HEK293 (cell line): ENCODE measurements around the gene TPRG1.

Source experiments
- BCL6B ChIP-seq: fragments of 450-650 bp; formaldehyde crosslinking; IDR thresholded peaks from 2 replicates; pipeline ENCODE4 v1.5.1; 2017; ENCODE audit warnings: missing biosample characterization, missing genetic modification characterization
- KLF8 ChIP-seq: fragments of 450-650 bp; formaldehyde crosslinking; IDR thresholded peaks from 2 replicates; pipeline ENCODE4 v1.5.1; 2016; ENCODE audit warnings: missing biosample characterization, missing genetic modification characterization
- ZBTB26 ChIP-seq: fragments of 450-650 bp; formaldehyde crosslinking; optimal IDR thresholded peaks from 2 replicates; pipeline ENCODE3; 2016; ENCODE audit warnings: missing biosample characterization, mild to moderate bottlenecking, missing genetic modification characterization
- ZNF221 ChIP-seq: fragments of 450-650 bp; formaldehyde crosslinking; IDR thresholded peaks from 2 replicates; pipeline ENCODE4 v1.5.1; 2017; ENCODE audit warnings: missing biosample characterization, missing genetic modification characterization, borderline replicate concordance
- ZNF548 ChIP-seq: fragments of 450-650 bp; formaldehyde crosslinking; IDR thresholded peaks from 2 replicates; pipeline ENCODE4 v1.5.1; 2016; ENCODE audit warnings: missing biosample characterization, missing genetic modification characterization
- ZNF660 ChIP-seq: fragments of 450-650 bp; IDR thresholded peaks from 2 replicates; pipeline ENCODE4 v1.5.1; 2018; ENCODE audit warnings: missing biosample characterization, mild to moderate bottlenecking, missing genetic modification characterization
- ZSCAN30 ChIP-seq: fragments of 450-650 bp; IDR thresholded peaks from 2 replicates; pipeline ENCODE4 v1.5.1; 2018; ENCODE audit warnings: missing biosample characterization, mild to moderate bottlenecking, missing genetic modification characterization, moderate library complexity
- TF ChIP-seq, protein P1 (sequence below): fragments of 450-650 bp; formaldehyde crosslinking; IDR thresholded peaks from 2 replicates; pipeline ENCODE4 v1.5.1; 2016; ENCODE audit warnings: missing biosample characterization, missing genetic modification characterization
- TF ChIP-seq, protein P2 (sequence below): fragments of 450-650 bp; formaldehyde crosslinking; IDR thresholded peaks from 2 replicates; pipeline ENCODE4 v1.5.1; 2017; ENCODE audit warnings: missing biosample characterization, missing genetic modification characterization
- TF ChIP-seq, protein P3 (sequence below): fragments of 450-650 bp; formaldehyde crosslinking; IDR thresholded peaks from 2 replicates; pipeline ENCODE4 v1.5.1; 2017; ENCODE audit warnings: missing biosample characterization, mild to moderate bottlenecking, missing genetic modification characterization, moderate library complexity

DNA sequence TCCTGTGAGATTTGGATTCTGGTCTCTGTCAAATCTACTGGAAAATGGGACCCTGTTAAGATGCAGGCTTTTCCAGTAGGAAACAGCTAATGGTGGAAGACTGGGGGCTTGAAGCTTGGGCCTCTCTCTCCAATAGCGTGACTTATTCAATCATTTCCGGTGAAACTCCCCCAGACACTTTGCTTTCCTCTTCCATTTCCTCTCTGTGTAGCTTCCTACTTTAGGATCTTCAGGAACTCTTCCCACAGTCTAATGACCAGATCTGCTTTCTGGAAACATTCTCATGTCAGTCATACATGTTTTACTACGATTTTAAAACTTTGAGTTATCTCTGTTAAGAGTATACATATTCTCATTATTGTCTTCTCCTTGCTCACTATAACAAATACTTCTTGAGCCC is 28.0 kb upstream of the TPRG1 start:
- TF ChIP-seq ZNF660 (tag by site-specific recombination) = no peak
- TF ChIP-seq ZNF548 (tag by site-specific recombination) = no peak
- no peak for TF ChIP-seq ZSCAN30 (tag by site-specific recombination)
- TF ChIP-seq, protein P1, sequence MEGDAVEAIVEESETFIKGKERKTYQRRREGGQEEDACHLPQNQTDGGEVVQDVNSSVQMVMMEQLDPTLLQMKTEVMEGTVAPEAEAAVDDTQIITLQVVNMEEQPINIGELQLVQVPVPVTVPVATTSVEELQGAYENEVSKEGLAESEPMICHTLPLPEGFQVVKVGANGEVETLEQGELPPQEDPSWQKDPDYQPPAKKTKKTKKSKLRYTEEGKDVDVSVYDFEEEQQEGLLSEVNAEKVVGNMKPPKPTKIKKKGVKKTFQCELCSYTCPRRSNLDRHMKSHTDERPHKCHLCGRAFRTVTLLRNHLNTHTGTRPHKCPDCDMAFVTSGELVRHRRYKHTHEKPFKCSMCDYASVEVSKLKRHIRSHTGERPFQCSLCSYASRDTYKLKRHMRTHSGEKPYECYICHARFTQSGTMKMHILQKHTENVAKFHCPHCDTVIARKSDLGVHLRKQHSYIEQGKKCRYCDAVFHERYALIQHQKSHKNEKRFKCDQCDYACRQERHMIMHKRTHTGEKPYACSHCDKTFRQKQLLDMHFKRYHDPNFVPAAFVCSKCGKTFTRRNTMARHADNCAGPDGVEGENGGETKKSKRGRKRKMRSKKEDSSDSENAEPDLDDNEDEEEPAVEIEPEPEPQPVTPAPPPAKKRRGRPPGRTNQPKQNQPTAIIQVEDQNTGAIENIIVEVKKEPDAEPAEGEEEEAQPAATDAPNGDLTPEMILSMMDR = no peak
- TF ChIP-seq, protein P2, sequence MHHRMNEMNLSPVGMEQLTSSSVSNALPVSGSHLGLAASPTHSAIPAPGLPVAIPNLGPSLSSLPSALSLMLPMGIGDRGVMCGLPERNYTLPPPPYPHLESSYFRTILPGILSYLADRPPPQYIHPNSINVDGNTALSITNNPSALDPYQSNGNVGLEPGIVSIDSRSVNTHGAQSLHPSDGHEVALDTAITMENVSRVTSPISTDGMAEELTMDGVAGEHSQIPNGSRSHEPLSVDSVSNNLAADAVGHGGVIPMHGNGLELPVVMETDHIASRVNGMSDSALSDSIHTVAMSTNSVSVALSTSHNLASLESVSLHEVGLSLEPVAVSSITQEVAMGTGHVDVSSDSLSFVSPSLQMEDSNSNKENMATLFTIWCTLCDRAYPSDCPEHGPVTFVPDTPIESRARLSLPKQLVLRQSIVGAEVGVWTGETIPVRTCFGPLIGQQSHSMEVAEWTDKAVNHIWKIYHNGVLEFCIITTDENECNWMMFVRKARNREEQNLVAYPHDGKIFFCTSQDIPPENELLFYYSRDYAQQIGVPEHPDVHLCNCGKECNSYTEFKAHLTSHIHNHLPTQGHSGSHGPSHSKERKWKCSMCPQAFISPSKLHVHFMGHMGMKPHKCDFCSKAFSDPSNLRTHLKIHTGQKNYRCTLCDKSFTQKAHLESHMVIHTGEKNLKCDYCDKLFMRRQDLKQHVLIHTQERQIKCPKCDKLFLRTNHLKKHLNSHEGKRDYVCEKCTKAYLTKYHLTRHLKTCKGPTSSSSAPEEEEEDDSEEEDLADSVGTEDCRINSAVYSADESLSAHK (tag by site-specific recombination) = no peak
- no peak for TF ChIP-seq KLF8
- no peak for TF ChIP-seq BCL6B
- TF ChIP-seq, protein P3, sequence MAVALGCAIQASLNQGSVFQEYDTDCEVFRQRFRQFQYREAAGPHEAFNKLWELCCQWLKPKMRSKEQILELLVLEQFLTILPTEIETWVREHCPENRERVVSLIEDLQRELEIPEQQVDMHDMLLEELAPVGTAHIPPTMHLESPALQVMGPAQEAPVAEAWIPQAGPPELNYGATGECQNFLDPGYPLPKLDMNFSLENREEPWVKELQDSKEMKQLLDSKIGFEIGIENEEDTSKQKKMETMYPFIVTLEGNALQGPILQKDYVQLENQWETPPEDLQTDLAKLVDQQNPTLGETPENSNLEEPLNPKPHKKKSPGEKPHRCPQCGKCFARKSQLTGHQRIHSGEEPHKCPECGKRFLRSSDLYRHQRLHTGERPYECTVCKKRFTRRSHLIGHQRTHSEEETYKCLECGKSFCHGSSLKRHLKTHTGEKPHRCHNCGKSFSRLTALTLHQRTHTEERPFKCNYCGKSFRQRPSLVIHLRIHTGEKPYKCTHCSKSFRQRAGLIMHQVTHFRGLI = no peak
- no peak for TF ChIP-seq ZBTB26 (tag by site-specific recombination)
- no peak for TF ChIP-seq ZNF221 (tag by site-specific recombination)
